K562 (cell line): ENCODE results near the gene SDR39U1. TPM values are rescaled to one million over a fixed set of nuclear protein-coding genes. Genes with fewer than 3 reads are reported as not detected.

Experiments used
- ATF7 ChIP-seq: fragments of 450-650 bp; IDR thresholded peaks from 2 replicates; pipeline ENCODE4 v1.7.1; 2014; ENCODE audit warnings: mild to moderate bottlenecking, moderate library complexity
- BRCA1 ChIP-seq, 2 experiments: fragments of 450-650 bp in 1 of 2; sonication (generic) in 1 of 2; formaldehyde crosslinking in 1 of 2; IDR thresholded peaks; 2 replicates each; pipeline versions ENCODE4 v1.5.0 to v1.6.1; 2017 to 2020; ENCODE audit warnings: mild to moderate bottlenecking in 1 of 2, missing genetic modification reagents in 1 of 2
- CBFA2T3 ChIP-seq: fragments of 450-650 bp; IDR thresholded peaks from 2 replicates; pipeline ENCODE4 v1.6.1; 2017
- FIP1L1 ChIP-seq: fragments of 200-400 bp; formaldehyde crosslinking; IDR thresholded peaks from 2 replicates; pipeline ENCODE4 v1.6.1; 2018; ENCODE audit warnings: mild to moderate bottlenecking, low read depth, low read length; ENCODE audit not compliant: poor library complexity, severe bottlenecking
- MAFK ChIP-seq: IDR thresholded peaks from 2 replicates; pipeline ENCODE4 v1.6.1; 2011; ENCODE audit warnings: low read length, improper control_type of control experiment
- MECOM ChIP-seq: fragments of 250-450 bp; sonication (Bioruptor Pico); IDR thresholded peaks from 2 replicates; pipeline ENCODE4 v1.8.0; 2022; ENCODE audit warnings: inconsistent platforms
- MTA3 ChIP-seq: fragments of 450-650 bp; formaldehyde crosslinking; IDR thresholded peaks from 2 replicates; pipeline ENCODE4 v1.6.1; 2017; ENCODE audit warnings: mild to moderate bottlenecking, borderline replicate concordance
- MYNN ChIP-seq, 2 experiments: sonication (generic); formaldehyde crosslinking in 1 of 2; IDR thresholded peaks; 2 replicates each; pipeline versions ENCODE4 v1.5.0 to v1.6.1; 2016 to 2020; ENCODE audit warnings: antibody characterized with exemption in 1 of 2, missing genetic modification reagents in 1 of 2
- NFXL1 ChIP-seq: fragments of 450-650 bp; formaldehyde crosslinking; IDR thresholded peaks from 2 replicates; pipeline ENCODE4 v1.4.0; 2021; ENCODE audit warnings: mild to moderate bottlenecking
- POLR2G ChIP-seq: fragments of 200-400 bp; formaldehyde crosslinking; IDR thresholded peaks from 2 replicates; pipeline ENCODE4 v1.6.1; 2017; ENCODE audit warnings: low read depth, mild to moderate bottlenecking, antibody characterized with exemption, low read length, moderate library complexity
- PRDM10 ChIP-seq: fragments of 450-650 bp; IDR thresholded peaks from 2 replicates; pipeline ENCODE4 v1.6.1; 2018; ENCODE audit not compliant: partially characterized antibody
- PURB ChIP-seq: sonication (generic); formaldehyde crosslinking; IDR thresholded peaks from 2 replicates; pipeline ENCODE4 v1.9.0; 2021; ENCODE audit warnings: low read depth, mild to moderate bottlenecking, missing genetic modification reagents
- RUNX1 ChIP-seq: sonication (generic); IDR thresholded peaks from 2 replicates; pipeline ENCODE4 v1.6.1; 2016; ENCODE audit warnings: antibody characterized with exemption, low read depth
- ZMIZ1 ChIP-seq, 2 experiments: fragments of 150-350 bp in 1 of 2; IDR thresholded peaks; 2 replicates each; pipeline ENCODE4 v1.6.1; 2012 to 2016; ENCODE audit warnings: low read depth in 2 of 2, low read length in 2 of 2, mild to moderate bottlenecking in 1 of 2, moderate library complexity in 1 of 2
- polyA plus RNA-seq, 8 experiments: library from polyadenylated mRNA; depleted of rRNA in 4 of 8; stranded (reverse) in 5 of 8; unstranded in 3 of 8; fragments of >200 nt; fragmentation: Nextera tagmentation in 2 of 8; fragmentation: Illumina TruSeq in 1 of 8; extraction: Ambion mirVana in 2 of 8; extraction: Trizol in 1 of 8; gene quantifications; 2 replicates each; pipeline versions ENCODE4 v1.2.1 to v1.2.3, GENCODE V29; 2011 to 2014; ENCODE audit warnings: inconsistent platforms in 1 of 8, missing spikeins in 1 of 8
- total RNA-seq, 7 experiments: library from RNA; depleted of rRNA in 6 of 7; stranded (reverse); fragments of >200 nt in 6 of 7; fragmentation: Illumina TruSeq in 2 of 7; extraction: Trizol in 2 of 7; gene quantifications; 2 replicates each; pipeline versions ENCODE4 v1.2.1 to v1.2.3, GENCODE V29; 2011 to 2021; ENCODE audit warnings: low replicate concordance in 1 of 7
- TF ChIP-seq, protein P1 (sequence below): fragments of 450-650 bp; formaldehyde crosslinking; IDR thresholded peaks from 2 replicates; pipeline ENCODE4 v1.4.0; 2020; ENCODE audit warnings: mild to moderate bottlenecking
- TF ChIP-seq, protein P2 (sequence below), 2 experiments: fragments of 250-450 bp in 1 of 2; fragments of 450-650 bp in 1 of 2; sonication (Bioruptor Pico) in 1 of 2; IDR thresholded peaks; 2 replicates each; pipeline versions ENCODE4 v1.6.1 to v1.8.0; 2016 to 2021; ENCODE audit warnings: mild to moderate bottlenecking in 2 of 2, moderate library complexity in 2 of 2, missing compliant biosample characterization in 1 of 2, missing genetic modification characterization in 1 of 2

SDR39U1 gene
- total and polyA plus RNA-seq, 9 of the 15 experiments (the other 6 are each of a cell fraction or from before 2014, with no cell fraction given) = 10.4 to 56.1 (median 19.8) TPM

GRCh38 chr14:24442240-24443052 lies at the start of gene SDR39U1 (continued):
- TF ChIP-seq, protein P1, sequence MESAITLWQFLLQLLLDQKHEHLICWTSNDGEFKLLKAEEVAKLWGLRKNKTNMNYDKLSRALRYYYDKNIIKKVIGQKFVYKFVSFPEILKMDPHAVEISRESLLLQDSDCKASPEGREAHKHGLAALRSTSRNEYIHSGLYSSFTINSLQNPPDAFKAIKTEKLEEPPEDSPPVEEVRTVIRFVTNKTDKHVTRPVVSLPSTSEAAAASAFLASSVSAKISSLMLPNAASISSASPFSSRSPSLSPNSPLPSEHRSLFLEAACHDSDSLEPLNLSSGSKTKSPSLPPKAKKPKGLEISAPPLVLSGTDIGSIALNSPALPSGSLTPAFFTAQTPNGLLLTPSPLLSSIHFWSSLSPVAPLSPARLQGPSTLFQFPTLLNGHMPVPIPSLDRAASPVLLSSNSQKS (CRISPR knock-in tag) = no peak
- TF ChIP-seq BRCA1 (IDR thresholded peaks at IDR 0.05) = no peak
- no peak for TF ChIP-seq BRCA1 (CRISPR knock-in tag; IDR thresholded peaks at IDR 0.05)
- no peak for TF ChIP-seq PRDM10
- no peak for TF ChIP-seq ZMIZ1 (IDR thresholded peaks at IDR 0.05; ENCODE audit: low read depth in 2 of 2, low read length in 2 of 2)
- TF ChIP-seq MYNN (IDR thresholded peaks at IDR 0.05) = no peak
- no peak for TF ChIP-seq MYNN (CRISPR knock-in tag; IDR thresholded peaks at IDR 0.05)
- no peak for TF ChIP-seq CBFA2T3
- 0 out of 2 replicates have a peak, but pooled peaks have one; percentile 45 for TF ChIP-seq MTA3
- no peak for TF ChIP-seq FIP1L1
- TF ChIP-seq MAFK = no peak
- 0 out of 2 replicates have a peak, but pooled peaks have one; percentile 15 for TF ChIP-seq NFXL1 (CRISPR knock-in tag)
- no peak for TF ChIP-seq RUNX1
- TF ChIP-seq POLR2G = peak; percentile 80
- TF ChIP-seq MECOM (CRISPR knock-in tag) = no peak
- TF ChIP-seq, protein P2, sequence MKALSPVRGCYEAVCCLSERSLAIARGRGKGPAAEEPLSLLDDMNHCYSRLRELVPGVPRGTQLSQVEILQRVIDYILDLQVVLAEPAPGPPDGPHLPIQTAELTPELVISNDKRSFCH (CRISPR knock-in tag; IDR thresholded peaks at IDR 0.05) = no peak
- TF ChIP-seq, protein P2 (tag; IDR thresholded peaks at IDR 0.05) = no peak
- TF ChIP-seq ATF7 = peak; percentile 81
- no peak for TF ChIP-seq PURB (CRISPR knock-in tag)
